Measurements from ENCODE around the gene HSDL1. TPM values are rescaled to one million over a fixed set of nuclear protein-coding genes. Genes with fewer than 3 reads are reported as not detected.

Gene HSDL1
- total and polyA plus RNA-seq, 4 donors = 3.0 to 9.6 (median 5.3) TPM

- no peak overlapping the region for H3K27ac ChIP-seq (ENCODE audit: low read depth in 1 of 2, low read length in 2 of 2)
- TF ChIP-seq RAD21 (IDR thresholded peaks at IDR 0.05) (no peak), YY1 (IDR thresholded peaks at IDR 0.05) (no peak), SP1 (IDR thresholded peaks at IDR 0.05) (no peak), FOXA2 (IDR thresholded peaks at IDR 0.05) (no peak), FOXA1 (IDR thresholded peaks at IDR 0.05) (no peak), ATF3 (IDR thresholded peaks at IDR 0.05) (no peak), TAF1 (conservative IDR thresholded peaks at IDR 0.05) (no peak), EGR1 (IDR thresholded peaks at IDR 0.05; ENCODE audit: low read depth in 2 of 2) (no peak), HNF4A (conservative IDR thresholded peaks at IDR 0.05) (no peak), JUND (IDR thresholded peaks at IDR 0.05) (no peak), ZBTB33 (IDR thresholded peaks at IDR 0.05) (no peak), GABPA (IDR thresholded peaks at IDR 0.05 in 1 of 2, conservative IDR thresholded peaks at IDR 0.05 in 1 of 2) (no peak), RXRA (IDR thresholded peaks at IDR 0.05) (no peak), NR2F2 (IDR thresholded peaks at IDR 0.05) (no peak)
- TF ChIP-seq, protein P1, sequence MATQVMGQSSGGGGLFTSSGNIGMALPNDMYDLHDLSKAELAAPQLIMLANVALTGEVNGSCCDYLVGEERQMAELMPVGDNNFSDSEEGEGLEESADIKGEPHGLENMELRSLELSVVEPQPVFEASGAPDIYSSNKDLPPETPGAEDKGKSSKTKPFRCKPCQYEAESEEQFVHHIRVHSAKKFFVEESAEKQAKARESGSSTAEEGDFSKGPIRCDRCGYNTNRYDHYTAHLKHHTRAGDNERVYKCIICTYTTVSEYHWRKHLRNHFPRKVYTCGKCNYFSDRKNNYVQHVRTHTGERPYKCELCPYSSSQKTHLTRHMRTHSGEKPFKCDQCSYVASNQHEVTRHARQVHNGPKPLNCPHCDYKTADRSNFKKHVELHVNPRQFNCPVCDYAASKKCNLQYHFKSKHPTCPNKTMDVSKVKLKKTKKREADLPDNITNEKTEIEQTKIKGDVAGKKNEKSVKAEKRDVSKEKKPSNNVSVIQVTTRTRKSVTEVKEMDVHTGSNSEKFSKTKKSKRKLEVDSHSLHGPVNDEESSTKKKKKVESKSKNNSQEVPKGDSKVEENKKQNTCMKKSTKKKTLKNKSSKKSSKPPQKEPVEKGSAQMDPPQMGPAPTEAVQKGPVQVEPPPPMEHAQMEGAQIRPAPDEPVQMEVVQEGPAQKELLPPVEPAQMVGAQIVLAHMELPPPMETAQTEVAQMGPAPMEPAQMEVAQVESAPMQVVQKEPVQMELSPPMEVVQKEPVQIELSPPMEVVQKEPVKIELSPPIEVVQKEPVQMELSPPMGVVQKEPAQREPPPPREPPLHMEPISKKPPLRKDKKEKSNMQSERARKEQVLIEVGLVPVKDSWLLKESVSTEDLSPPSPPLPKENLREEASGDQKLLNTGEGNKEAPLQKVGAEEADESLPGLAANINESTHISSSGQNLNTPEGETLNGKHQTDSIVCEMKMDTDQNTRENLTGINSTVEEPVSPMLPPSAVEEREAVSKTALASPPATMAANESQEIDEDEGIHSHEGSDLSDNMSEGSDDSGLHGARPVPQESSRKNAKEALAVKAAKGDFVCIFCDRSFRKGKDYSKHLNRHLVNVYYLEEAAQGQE (IDR thresholded peaks at IDR 0.05) = no peak
- TF ChIP-seq, protein P2, sequence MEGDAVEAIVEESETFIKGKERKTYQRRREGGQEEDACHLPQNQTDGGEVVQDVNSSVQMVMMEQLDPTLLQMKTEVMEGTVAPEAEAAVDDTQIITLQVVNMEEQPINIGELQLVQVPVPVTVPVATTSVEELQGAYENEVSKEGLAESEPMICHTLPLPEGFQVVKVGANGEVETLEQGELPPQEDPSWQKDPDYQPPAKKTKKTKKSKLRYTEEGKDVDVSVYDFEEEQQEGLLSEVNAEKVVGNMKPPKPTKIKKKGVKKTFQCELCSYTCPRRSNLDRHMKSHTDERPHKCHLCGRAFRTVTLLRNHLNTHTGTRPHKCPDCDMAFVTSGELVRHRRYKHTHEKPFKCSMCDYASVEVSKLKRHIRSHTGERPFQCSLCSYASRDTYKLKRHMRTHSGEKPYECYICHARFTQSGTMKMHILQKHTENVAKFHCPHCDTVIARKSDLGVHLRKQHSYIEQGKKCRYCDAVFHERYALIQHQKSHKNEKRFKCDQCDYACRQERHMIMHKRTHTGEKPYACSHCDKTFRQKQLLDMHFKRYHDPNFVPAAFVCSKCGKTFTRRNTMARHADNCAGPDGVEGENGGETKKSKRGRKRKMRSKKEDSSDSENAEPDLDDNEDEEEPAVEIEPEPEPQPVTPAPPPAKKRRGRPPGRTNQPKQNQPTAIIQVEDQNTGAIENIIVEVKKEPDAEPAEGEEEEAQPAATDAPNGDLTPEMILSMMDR (IDR thresholded peaks at IDR 0.05; ENCODE audit: low read depth, low read length, missing input control) = no peak
- TF ChIP-seq, protein P3, sequence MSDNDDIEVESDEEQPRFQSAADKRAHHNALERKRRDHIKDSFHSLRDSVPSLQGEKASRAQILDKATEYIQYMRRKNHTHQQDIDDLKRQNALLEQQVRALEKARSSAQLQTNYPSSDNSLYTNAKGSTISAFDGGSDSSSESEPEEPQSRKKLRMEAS (IDR thresholded peaks at IDR 0.05) = no peak
- DNase-seq (ENCODE audit: low spot score) = no peak
- 94% methylated on average over 28 of the region's 28 CpGs for WGBS
- H3K27me3 ChIP-seq (ENCODE audit: control insufficient read depth in 4 of 4, insufficient read depth in 4 of 4, low read length in 3 of 4) = no peaks in the 10 kb centered on the region
- no peak overlapping the region for H3K4me3 ChIP-seq (ENCODE audit: low read depth in 1 of 3, low read length in 3 of 3)
- peaks cover 9 to 53% (median 17%) of the 10 kb centered on the region in 4 donors for H3K36me3 ChIP-seq (ENCODE audit: control insufficient read depth in 4 of 4, insufficient read depth in 3 of 4, low read depth in 1 of 4, low read length in 3 of 4)
- no peaks in the 10 kb centered on the region for H3K9me3 ChIP-seq (ENCODE audit: control insufficient read depth in 4 of 4, low read length in 3 of 4)
- H3K9ac ChIP-seq (ENCODE audit: low read depth in 1 of 2, low read length in 2 of 2) = no peak overlapping the region
- H3K4me1 ChIP-seq (ENCODE audit: control insufficient read depth in 4 of 4, insufficient read depth in 4 of 4, low read length in 3 of 4) = peaks cover 0 to 23% (median 13%) of the 10 kb centered on the region in 4 donors
Observed at GRCh38 chr16:84178892-84179611, 34.1 kb upstream of the HSDL1 start.
